HG02973 (cell line): Measurements from ENCODE around the gene TRPM6.
A peak's percentile ranks its signal among the peaks of the same experiment; 100 is the strongest.

Source experiments
- ATAC-seq: cut with Tn5 transposase; IDR thresholded peaks from one replicate; pipeline ENCODE4 v1.9.1; 2021; ENCODE audit warnings: moderate library complexity; ENCODE audit not compliant: unreplicated experiment

TRPM6 gene

DNA sequence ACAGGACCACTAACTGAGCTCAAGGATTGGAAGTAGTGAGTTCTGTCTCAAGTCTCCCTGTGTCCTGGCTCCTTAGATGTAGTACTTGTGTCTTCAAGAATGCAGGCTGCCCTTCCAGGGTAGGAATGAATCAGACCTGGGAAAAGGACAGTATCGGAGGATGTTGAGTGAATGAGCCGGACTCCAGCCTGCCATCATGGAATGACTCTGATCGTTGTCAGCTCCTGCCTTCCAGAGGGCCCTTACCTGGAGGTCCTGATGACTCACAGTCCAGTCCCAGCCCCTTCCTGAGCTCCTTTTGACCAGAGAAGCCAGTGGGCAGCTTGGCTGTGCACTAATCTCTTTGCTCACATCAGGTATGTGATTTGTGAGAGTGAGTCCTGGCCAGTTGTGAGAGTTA, 161.1 kb downstream of the TRPM6 start:
- ATAC-seq: no peak

- no peak for ATAC-seq
Observed at GRCh38 chr9:74724317-74724716, 163.4 kb downstream of the TRPM6 start.

DNA sequence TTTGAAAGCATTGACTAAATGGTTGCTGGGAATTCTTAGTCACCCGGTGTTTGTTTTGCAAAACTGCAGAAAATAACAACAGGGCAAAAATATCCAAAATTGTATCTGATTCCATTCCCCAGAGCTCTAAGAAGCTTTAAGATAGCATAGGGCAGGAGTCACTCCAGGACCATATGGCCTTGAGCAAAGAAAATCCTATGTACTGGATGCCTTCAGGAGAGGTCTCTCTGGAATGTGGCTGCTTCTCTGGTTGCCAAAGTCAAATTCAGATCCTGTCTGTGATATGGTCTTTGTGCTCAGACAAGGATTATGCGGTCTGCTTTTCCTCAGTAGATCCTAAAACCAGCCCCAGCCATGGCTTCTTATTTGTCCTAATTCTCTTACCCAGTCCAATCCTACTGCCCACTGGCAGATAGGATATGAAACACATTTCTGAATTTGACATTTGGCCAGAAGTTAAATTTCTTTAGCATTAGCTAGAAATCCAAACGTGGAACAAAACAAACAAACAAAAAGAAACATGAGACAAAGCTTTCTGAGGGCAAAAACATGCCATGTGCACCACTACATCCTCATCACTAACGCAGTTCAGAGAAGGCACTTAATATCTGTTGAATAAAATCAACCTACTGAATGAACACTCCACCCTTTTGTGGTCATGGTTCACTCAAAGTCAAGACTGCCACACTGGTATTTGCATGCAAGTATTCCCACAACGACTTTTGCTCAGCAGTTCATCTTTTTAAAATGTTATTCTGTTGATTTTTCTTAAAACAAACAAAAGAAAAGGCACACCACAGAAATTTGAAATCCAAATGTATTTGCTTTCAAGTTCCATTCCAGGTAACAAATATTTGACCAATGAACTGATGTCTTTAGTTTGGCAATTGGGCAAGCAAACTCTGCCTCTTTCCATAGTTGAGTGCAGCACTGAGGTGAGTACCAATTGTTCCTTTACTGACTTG, 165.7 kb downstream of the TRPM6 start:
- ATAC-seq: no peak

GRCh38 chr9:74719306-74719705, 168.4 kb downstream of the TRPM6 start:
- no peak for ATAC-seq

- ATAC-seq: no peak
Observed at GRCh38 chr9:74718709-74719108, 169.0 kb downstream of the TRPM6 start.

DNA sequence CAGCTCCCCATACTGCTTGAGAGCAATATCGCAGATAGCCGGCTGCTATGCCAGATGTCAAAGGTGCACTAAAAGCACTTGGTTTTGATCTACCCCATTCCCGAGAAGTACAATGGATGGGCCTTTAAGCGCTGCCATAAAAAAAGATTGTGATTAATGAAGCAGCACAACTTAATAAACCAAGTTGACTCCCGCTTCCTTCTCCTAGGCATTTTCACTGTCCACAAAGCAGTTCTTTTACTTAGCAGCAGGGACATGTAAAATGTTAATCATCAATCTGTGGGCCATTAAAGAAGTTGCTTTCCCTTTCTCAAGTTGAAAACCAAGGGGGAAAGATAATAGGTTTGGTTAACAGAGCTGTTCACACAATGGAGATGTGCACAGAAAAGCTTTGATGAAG, 176.4 kb downstream of the TRPM6 start:
- ATAC-seq: no peak

- peak; percentile 69 for ATAC-seq
Observed at GRCh38 chr9:74697535-74697934, 190.2 kb downstream of the TRPM6 start.

- no peak for ATAC-seq
Observed at GRCh38 chr9:74696520-74696919, 191.2 kb downstream of the TRPM6 start.

DNA sequence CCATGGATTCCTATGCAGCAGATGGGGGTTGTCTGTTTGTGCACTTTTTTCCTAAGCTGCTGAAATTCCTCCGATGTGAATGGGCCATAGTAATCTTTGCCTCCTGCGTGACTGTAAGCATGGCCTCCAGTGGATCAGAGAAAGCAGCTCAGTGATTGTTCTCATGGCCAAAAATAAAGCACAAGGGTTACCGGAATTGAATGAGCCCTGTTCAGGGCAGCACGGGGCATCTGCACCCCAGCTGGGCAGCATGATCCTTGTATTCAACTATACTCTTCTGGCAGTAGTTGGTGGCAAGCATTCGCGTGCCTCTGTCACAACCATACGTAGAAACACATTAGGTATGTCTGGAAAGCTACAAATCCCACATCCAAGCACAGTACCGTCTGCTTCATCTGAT, 196.7 kb downstream of the TRPM6 start:
- no peak for ATAC-seq

- no peak for ATAC-seq
Observed at GRCh38 chr9:74683322-74683721, 204.4 kb downstream of the TRPM6 start.

- ATAC-seq: no peak
Observed at GRCh38 chr9:74681906-74682305, 205.8 kb downstream of the TRPM6 start.

DNA sequence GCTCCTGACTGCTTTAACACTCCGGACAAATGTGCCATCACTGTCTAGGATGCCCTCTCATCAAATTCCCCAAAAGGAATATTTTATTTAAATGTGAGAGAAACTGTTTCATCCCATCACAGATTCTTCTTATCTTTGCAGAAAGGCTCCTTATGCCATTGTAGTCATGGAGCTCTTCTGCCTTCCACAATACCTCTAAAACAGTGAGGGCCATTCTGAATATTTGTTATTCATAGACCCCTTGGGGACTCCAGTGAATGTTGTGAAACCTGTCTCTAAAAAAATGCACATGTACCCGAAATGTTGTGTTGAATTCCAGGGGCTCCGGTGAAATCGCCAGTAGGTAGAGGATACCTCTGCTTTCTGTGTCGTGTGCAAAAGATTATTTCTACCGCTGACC, 213.6 kb downstream of the TRPM6 start:
- no peak for ATAC-seq
